ENCODE data around the gene CLK2.

- TF ChIP-seq CTCF (conservative IDR thresholded peaks at IDR 0.05) (no peak), ZFX (IDR thresholded peaks at IDR 0.05) (no peak)
Measured at GRCh38 chr1:155282488-155283091, 9.3 kb upstream of the CLK2 start.

Data from C4-2B (cell line).